COR-L47 (cell line): ENCODE results near the gene TBX19.
"Not testable (repeated sequence)": the region's sequence is repeated elsewhere in the genome, so short reads cannot be mapped to it uniquely, and the experiment has no call there.

ENCODE experiments used
- DNase-seq: peaks from one replicate; lab custom pipeline; 2025; lab: John Stamatoyannopoulos, UW

The TBX19 gene

GRCh38 chr1:168320149-168320548, 39.5 kb downstream of the TBX19 start:
- DNase-seq = no peak

- no peak for DNase-seq
These were observed 40.2 kb downstream of the TBX19 start for GRCh38 chr1:168320800-168321450.

GRCh38 chr1:168321945-168322344, 41.3 kb downstream of the TBX19 start:
- peak; percentile 28 for DNase-seq

GRCh38 chr1:168324745-168325425, 44.2 kb downstream of the TBX19 start:
- DNase-seq = no peak

- DNase-seq = no peak
These were observed 48.2 kb downstream of the TBX19 start for GRCh38 chr1:168328731-168329364.

- no peak for DNase-seq
These were observed 49.6 kb downstream of the TBX19 start for GRCh38 chr1:168330285-168330684.

- no peak for DNase-seq
These were observed 50.9 kb downstream of the TBX19 start for GRCh38 chr1:168331569-168331968.

GRCh38 chr1:168333562-168334276, 53.0 kb downstream of the TBX19 start:
- no peak for DNase-seq

- DNase-seq = no peak
These were observed 54.8 kb downstream of the TBX19 start for GRCh38 chr1:168335500-168335899.

GRCh38 chr1:168338589-168339503, 58.2 kb downstream of the TBX19 start:
- DNase-seq = no peak

- DNase-seq = no peak
These were observed 60.3 kb downstream of the TBX19 start for GRCh38 chr1:168340781-168341482.

- no peak for DNase-seq
These were observed 60.9 kb downstream of the TBX19 start for GRCh38 chr1:168341483-168341975.

- DNase-seq = peak; percentile 62
These were observed 62.0 kb downstream of the TBX19 start for GRCh38 chr1:168342572-168343280.

- DNase-seq = no peak
These were observed 62.9 kb downstream of the TBX19 start for GRCh38 chr1:168343566-168343965.

- DNase-seq = no peak
These were observed 63.8 kb downstream of the TBX19 start for GRCh38 chr1:168344517-168344916.

- DNase-seq = no peak
These were observed 65.3 kb downstream of the TBX19 start for GRCh38 chr1:168345939-168346338.

- DNase-seq = no peak
These were observed 67.0 kb downstream of the TBX19 start for GRCh38 chr1:168347630-168348029.

GRCh38 chr1:168348146-168348709, 67.6 kb downstream of the TBX19 start:
- no peak for DNase-seq

- not testable (repeated sequence) for DNase-seq
These were observed 73.9 kb downstream of the TBX19 start for GRCh38 chr1:168354335-168355269.
